Gastrocnemius medialis (tissue), 4 donors: ENCODE data around the gene RGS19. TPM values are rescaled to one million over a fixed set of nuclear protein-coding genes. Genes with fewer than 3 reads are reported as not detected.
A peak's percentile ranks its signal among the peaks of the same experiment; 100 is the strongest.

Source experiments
- ATAC-seq, 2 donors: fragments of 150-250 bp; one replicate each; pipeline ENCODE4 v1.9.1; 2016
- DNase-seq, 2 donors: peaks; one replicate each; pipeline ENCODE4 v3.0.0-alpha.2; 2019
- H3K27ac ChIP-seq, 4 donors: fragments of 200-600 bp; sonication (generic); 1 replicate in 1 of 4; 2 replicates in 3 of 4; pipeline ENCODE4 v1.5.1; 2016 to 2018; ENCODE audit warnings: mild to moderate bottlenecking in 2 of 4, moderate library complexity in 1 of 4
- H3K27me3 ChIP-seq, 3 donors: fragments of 200-600 bp; sonication (generic) in 2 of 3; 1 replicate in 1 of 3; 2 replicates in 2 of 3; pipeline versions ENCODE4 v1.5.1 to v1.6.0; 2016 to 2019; ENCODE audit warnings: mild to moderate bottlenecking in 1 of 3, moderate library complexity in 1 of 3
- H3K36me3 ChIP-seq, 2 donors: fragments of 200-600 bp; sonication (generic) in 1 of 2; one replicate each; pipeline ENCODE4 v1.5.1; 2017 to 2018
- H3K4me1 ChIP-seq, 2 donors: fragments of 200-600 bp; sonication (generic) in 1 of 2; one replicate each; pipeline ENCODE4 v1.5.1; 2016 to 2017; ENCODE audit warnings: mild to moderate bottlenecking in 2 of 2
- H3K4me3 ChIP-seq, 4 donors: fragments of 200-600 bp; sonication (generic) in 3 of 4; 1 replicate in 1 of 4; 2 replicates in 3 of 4; pipeline ENCODE4 v1.5.1; 2016 to 2019; ENCODE audit warnings: mild to moderate bottlenecking in 2 of 4
- H3K9me3 ChIP-seq, 3 donors: fragments of 200-600 bp; sonication (generic) in 2 of 3; 1 replicate in 1 of 3; 2 replicates in 2 of 3; pipeline ENCODE4 v1.5.1; 2016 to 2019
- POLR2A ChIP-seq, 2 donors: fragments of 450-650 bp; IDR thresholded peaks; one replicate each; pipeline ENCODE4 v1.6.1; 2017; ENCODE audit warnings: antibody characterized with exemption in 2 of 2, mild to moderate bottlenecking in 2 of 2, moderate library complexity in 2 of 2
- in situ Hi-C, 4 donors: fragments of 200-750 bp; cut with MboI; loops; one replicate each; pipeline versions ENCODE4 v1.15.0 to v1.8.0; 2017; ENCODE audit warnings: low sequenced_read_pairs in 4 of 4
- intact Hi-C: fragments of 100-400 bp; cut with DNase I; formaldehyde crosslinking; loops from one replicate; pipeline ENCODE4 v1.15.1; 2023; ENCODE audit warnings: low total_unique reads
- total RNA-seq, 4 donors: library from RNA; depleted of rRNA; stranded (reverse); fragments of >200 nt; gene quantifications; one replicate each; pipeline versions ENCODE4 v1.1.0 to v1.2.3, GENCODE V29; 2016
- TF ChIP-seq, protein P1 (sequence below), 5 experiments: fragments of 450-650 bp in 3 of 5; fragments of 200-600 bp in 2 of 5; sonication (generic) in 2 of 5; IDR thresholded peaks in 4 of 5; conservative IDR thresholded peaks in 1 of 5; 1 replicate in 4 of 5; 2 replicates in 1 of 5; pipeline ENCODE4 v1.5.1; 2016 to 2019; ENCODE audit warnings: antibody characterized with exemption in 5 of 5, mild to moderate bottlenecking in 3 of 5, moderate library complexity in 3 of 5

The RGS19 gene
- total RNA-seq, 4 donors from 2014 or later, result 0.92 to 7.7 (median 3.5) TPM

DNA sequence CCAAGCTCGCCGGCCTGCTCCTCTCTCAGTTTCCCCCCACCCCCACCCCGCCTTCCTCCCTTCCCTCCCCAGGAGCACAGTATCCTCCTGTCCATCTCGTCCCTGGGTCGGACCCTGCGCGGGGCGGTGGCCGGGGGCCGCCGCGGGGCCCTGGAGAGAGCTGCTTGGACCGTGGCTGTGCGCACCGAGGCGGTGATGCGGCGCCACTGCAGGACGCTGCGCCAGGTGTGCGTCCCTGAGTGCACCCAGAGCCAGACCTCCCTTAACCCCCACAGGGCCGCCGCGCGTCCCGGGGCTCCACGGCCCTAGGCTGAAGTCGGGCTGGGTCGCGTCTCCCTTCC lies 41.1 kb downstream of the RGS19 start:
- DNase-seq (no peak), ATAC-seq (peak in 1 of 2 donors; percentile 12)
- H3K27me3 ChIP-seq, result peaks cover 42 to 55% (median 53%) of the 10 kb centered on the region in 3 donors
- peak overlapping the region in 1 of 4 donors; percentile 56 for H3K27ac ChIP-seq
- H3K9me3 ChIP-seq, result no peaks in the 10 kb centered on the region
- intact Hi-C loops (no loop called here), in situ Hi-C loops (no loop called here)
- H3K4me3 ChIP-seq, result peak overlapping the region; percentile 50 to 55 (median 52)
- H3K36me3 ChIP-seq, result peaks cover 0 to 9% of the 10 kb centered on the region in 2 donors
- peaks cover 3 to 21% of the 10 kb centered on the region in 2 donors for H3K4me1 ChIP-seq
- TF ChIP-seq POLR2A (IDR thresholded peaks at IDR 0.05), result no peak
- TF ChIP-seq, protein P1, sequence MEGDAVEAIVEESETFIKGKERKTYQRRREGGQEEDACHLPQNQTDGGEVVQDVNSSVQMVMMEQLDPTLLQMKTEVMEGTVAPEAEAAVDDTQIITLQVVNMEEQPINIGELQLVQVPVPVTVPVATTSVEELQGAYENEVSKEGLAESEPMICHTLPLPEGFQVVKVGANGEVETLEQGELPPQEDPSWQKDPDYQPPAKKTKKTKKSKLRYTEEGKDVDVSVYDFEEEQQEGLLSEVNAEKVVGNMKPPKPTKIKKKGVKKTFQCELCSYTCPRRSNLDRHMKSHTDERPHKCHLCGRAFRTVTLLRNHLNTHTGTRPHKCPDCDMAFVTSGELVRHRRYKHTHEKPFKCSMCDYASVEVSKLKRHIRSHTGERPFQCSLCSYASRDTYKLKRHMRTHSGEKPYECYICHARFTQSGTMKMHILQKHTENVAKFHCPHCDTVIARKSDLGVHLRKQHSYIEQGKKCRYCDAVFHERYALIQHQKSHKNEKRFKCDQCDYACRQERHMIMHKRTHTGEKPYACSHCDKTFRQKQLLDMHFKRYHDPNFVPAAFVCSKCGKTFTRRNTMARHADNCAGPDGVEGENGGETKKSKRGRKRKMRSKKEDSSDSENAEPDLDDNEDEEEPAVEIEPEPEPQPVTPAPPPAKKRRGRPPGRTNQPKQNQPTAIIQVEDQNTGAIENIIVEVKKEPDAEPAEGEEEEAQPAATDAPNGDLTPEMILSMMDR (IDR thresholded peaks at IDR 0.05 in 4 of 5, conservative IDR thresholded peaks at IDR 0.05 in 1 of 5), result no peak

DNA sequence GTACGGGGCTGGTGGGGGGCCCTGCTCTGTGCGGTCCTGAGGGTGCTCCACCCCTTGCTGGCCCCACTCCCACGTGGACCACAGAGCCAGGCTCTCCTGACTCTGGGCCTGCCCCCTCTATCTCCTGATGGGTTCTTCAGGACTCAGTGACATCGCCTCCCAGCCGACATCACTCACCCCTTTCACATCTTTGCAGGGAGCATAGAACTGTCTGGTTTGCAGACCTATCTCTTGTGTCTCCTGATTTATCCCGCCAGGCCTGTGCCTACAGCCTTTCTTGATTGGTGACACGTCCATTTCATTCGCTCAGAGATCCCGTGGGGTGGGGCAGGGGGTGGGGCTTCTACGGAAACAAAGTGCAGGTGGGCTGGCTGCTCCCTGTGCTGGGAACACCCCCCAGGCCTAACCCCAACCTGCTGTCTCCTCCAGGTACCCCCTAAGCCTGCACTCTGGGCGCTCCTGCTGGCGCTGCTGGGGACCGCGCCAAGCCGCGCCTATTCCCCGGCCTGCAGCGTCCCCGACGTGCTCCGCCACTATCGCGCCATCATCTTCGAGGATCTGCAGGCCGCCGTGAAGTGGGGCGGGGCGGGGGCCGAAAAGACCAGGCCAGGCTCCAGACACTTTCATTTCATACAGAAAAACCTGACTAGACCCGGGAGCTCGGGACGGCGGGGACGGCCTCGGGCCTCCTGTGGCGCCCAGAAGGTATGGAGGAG lies 41.7 kb downstream of the RGS19 start:
- in situ Hi-C loops, result no loop called here
- no peak for TF ChIP-seq POLR2A (IDR thresholded peaks at IDR 0.05)
- TF ChIP-seq, protein P1 (IDR thresholded peaks at IDR 0.05 in 4 of 5, conservative IDR thresholded peaks at IDR 0.05 in 1 of 5), result no peak
- DNase-seq, result no peak
- Histone ChIP-seq H3K27ac (no peak overlapping the region), H3K9me3 (no peaks in the 10 kb centered on the region), H3K36me3 (peaks cover 0 to 14% of the 10 kb centered on the region in 2 donors), H3K4me1 (peaks cover 3 to 21% of the 10 kb centered on the region in 2 donors), H3K4me3 (peak overlapping the region; percentile 50 to 55 (median 52)), H3K27me3 (peaks cover 42 to 55% (median 51%) of the 10 kb centered on the region in 3 donors)
- intact Hi-C loops, result no loop called here
- ATAC-seq, result no peak

DNA sequence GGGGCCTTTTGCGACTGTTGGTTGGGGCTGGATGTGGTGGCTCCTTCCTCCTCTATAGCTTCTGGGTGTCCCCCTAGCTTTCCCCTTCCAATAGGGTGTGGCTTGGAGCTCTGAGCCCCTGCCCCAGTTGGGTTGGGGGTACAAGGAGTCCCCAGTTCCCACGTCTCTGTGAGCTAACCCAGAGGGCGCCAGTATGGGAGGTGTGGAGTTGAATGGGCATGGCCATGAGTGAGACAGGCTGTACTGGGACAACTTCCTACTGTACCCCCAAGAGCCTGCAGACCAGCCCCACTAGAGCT lies 42.2 kb downstream of the RGS19 start:
- Histone ChIP-seq H3K9me3 (no peaks in the 10 kb centered on the region), H3K4me1 (peaks cover 3 to 18% of the 10 kb centered on the region in 2 donors), H3K36me3 (peaks cover 0 to 19% of the 10 kb centered on the region in 2 donors), H3K27ac (no peak overlapping the region), H3K27me3 (peaks cover 39 to 50% (median 47%) of the 10 kb centered on the region in 3 donors), H3K4me3 (no peak overlapping the region)
- no peak for DNase-seq
- intact Hi-C loops, result no loop called here
- no peak for TF ChIP-seq POLR2A (IDR thresholded peaks at IDR 0.05)
- TF ChIP-seq, protein P1 (IDR thresholded peaks at IDR 0.05 in 4 of 5, conservative IDR thresholded peaks at IDR 0.05 in 1 of 5), result no peak
- no peak for ATAC-seq
- in situ Hi-C loops, result no loop called here

DNA sequence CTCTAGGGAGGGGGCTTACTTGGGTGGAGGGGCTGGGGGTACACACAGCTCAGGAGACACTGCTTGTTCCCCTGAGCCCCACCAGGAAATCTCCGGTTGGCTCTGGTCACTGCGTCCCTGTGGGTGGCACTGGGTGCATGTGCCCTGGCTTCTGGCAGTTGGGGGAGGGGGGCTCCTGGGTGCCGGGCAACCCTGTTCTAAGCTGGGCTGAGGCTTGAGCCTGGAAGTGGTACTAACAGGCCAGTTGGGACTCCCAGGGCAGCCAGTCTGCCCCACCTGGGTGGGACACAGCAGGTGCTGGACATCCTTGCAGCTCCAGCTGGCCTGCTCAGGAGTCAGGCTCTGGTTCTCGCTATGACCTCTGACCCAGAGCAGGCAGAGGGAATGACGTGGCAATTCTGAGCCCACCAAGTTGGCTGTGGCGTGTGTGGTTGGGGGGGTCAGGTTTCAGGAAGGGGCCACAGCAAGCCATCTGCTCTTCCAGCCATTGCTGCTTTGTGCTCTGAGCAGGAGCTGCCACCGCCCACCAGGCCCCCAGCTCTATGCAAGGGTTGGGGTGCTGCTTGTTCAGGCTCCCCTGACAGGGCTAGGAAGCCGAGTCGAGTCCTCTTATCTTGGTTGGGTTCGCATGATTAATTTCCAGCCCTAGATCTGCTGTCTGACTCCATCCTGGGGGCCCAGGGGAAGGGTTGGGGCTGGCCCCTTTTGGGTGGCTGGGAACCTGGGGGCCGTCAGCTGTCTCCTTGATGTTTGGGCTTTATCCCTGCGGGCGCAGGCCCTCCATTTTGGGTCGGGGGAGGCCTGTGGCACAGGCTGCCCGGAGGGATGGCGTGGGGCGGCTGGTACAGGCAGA lies 42.7 kb downstream of the RGS19 start:
- Histone ChIP-seq H3K4me3 (no peak overlapping the region), H3K27me3 (peaks cover 33 to 45% (median 41%) of the 10 kb centered on the region in 3 donors), H3K4me1 (peaks cover 0 to 13% of the 10 kb centered on the region in 2 donors), H3K36me3 (peaks cover 0 to 23% of the 10 kb centered on the region in 2 donors), H3K27ac (no peak overlapping the region), H3K9me3 (no peaks in the 10 kb centered on the region)
- in situ Hi-C loops, result no loop called here
- DNase-seq, result no peak
- ATAC-seq, result no peak
- TF ChIP-seq POLR2A (IDR thresholded peaks at IDR 0.05), result no peak
- TF ChIP-seq, protein P1 (IDR thresholded peaks at IDR 0.05 in 4 of 5, conservative IDR thresholded peaks at IDR 0.05 in 1 of 5), result no peak
- intact Hi-C loops, result no loop called here
